Natural killer cell (primary cell): ENCODE data around the gene MAP3K9. TPM values are rescaled to one million over a fixed set of nuclear protein-coding genes. Genes with fewer than 3 reads are reported as not detected.
A peak's percentile ranks its signal among the peaks of the same experiment; 100 is the strongest.

ENCODE experiments used
- ATAC-seq, 3 donors: fragments of 150-1000 bp in 2 of 3; fragments of 200-7000 bp in 1 of 3; cut with Tn5 transposase; 1 replicate in 1 of 3; 2 replicates in 2 of 3; pipeline ENCODE4 v1.10.0; 2021; ENCODE audit warnings: mild to moderate bottlenecking in 2 of 3, moderate library complexity in 2 of 3
- DNase-seq, 2 donors: peaks; one replicate each; pipeline versions ENCODE4 v3.0.0 to v3.0.0-alpha.2; 2013 to 2021; ENCODE audit warnings: mixed read lengths in 1 of 2
- H3K27ac ChIP-seq: one replicate; pipeline ENCODE4 v1.5.1; 2013; ENCODE audit warnings: mild to moderate bottlenecking, low read length
- H3K27me3 ChIP-seq: one replicate; pipeline ENCODE4 v1.6.1; 2013; ENCODE audit warnings: low read length; ENCODE audit not compliant: control insufficient read depth, insufficient read depth
- H3K36me3 ChIP-seq: one replicate; pipeline ENCODE4 v1.6.1; 2013; ENCODE audit warnings: low read length; ENCODE audit not compliant: control insufficient read depth, insufficient read depth
- H3K4me1 ChIP-seq: one replicate; pipeline ENCODE4 v1.6.1; 2013; ENCODE audit warnings: low read length; ENCODE audit not compliant: control insufficient read depth, insufficient read depth
- H3K4me3 ChIP-seq: one replicate; pipeline ENCODE4 v1.5.1; 2013; ENCODE audit warnings: low read length
- H3K9me3 ChIP-seq: one replicate; pipeline ENCODE4 v1.6.1; 2013; ENCODE audit warnings: low read length; ENCODE audit not compliant: control insufficient read depth, insufficient read depth
- H3K27ac Mint-ChIP-seq, 2 donors: one replicate each; pipeline ENCODE4 v1.8.0; 2022; ENCODE audit warnings: mild to moderate bottlenecking in 2 of 2, mixed read lengths in 2 of 2, moderate library complexity in 1 of 2
- H3K27me3 Mint-ChIP-seq, 2 donors: one replicate each; pipeline ENCODE4 v1.8.0; 2022; ENCODE audit warnings: low read depth in 2 of 2, mixed read lengths in 2 of 2
- H3K36me3 Mint-ChIP-seq: one replicate; pipeline ENCODE4 v1.8.0; 2022; ENCODE audit warnings: mixed read lengths
- H3K4me1 Mint-ChIP-seq, 2 donors: one replicate each; pipeline ENCODE4 v1.8.0; 2022; ENCODE audit warnings: mixed read lengths in 2 of 2
- H3K4me3 Mint-ChIP-seq: one replicate; pipeline ENCODE4 v1.8.0; 2022; ENCODE audit warnings: mild to moderate bottlenecking, moderate library complexity, mixed read lengths
- H3K9me3 Mint-ChIP-seq, 2 donors: one replicate each; pipeline ENCODE4 v1.8.0; 2022; ENCODE audit warnings: mixed read lengths in 2 of 2
- WGBS: methylation state at CpG from one replicate; pipeline ENCODE4 v1.1.7; 2013; ENCODE audit warnings: missing lambda C conversion rate; ENCODE audit not compliant: insufficient coverage; 5-methylcytosine and 5-hydroxymethylcytosine counted together
- intact Hi-C: fragments of 100-400 bp; cut with micrococcal nuclease; formaldehyde crosslinking; loops from one replicate; pipeline ENCODE4 v1.14.2; 2022
- total RNA-seq, 4 donors: library from RNA; stranded (reverse); fragments of 120-200 nt in 1 of 4; gene quantifications; one replicate each; pipeline versions ENCODE4 v1.2.3 to v1.2.4, GENCODE V29; 2013 to 2022
- TF ChIP-seq, protein P1 (sequence below): fragments of 200-600 bp; IDR thresholded peaks from one replicate; pipeline ENCODE4 v1.8.0; 2022; ENCODE audit warnings: antibody characterized with exemption

The MAP3K9 gene
- total RNA-seq, 3 donors from 2014 or later (not counting 1 experiment from before 2014, with no cell fraction given), result 3.6 to 7.9 (median 3.8) TPM

- intact Hi-C loops, result no loop called here
- H3K4me1 ChIP-seq, result no peaks in the 10 kb centered on the region
- TF ChIP-seq, protein P1, sequence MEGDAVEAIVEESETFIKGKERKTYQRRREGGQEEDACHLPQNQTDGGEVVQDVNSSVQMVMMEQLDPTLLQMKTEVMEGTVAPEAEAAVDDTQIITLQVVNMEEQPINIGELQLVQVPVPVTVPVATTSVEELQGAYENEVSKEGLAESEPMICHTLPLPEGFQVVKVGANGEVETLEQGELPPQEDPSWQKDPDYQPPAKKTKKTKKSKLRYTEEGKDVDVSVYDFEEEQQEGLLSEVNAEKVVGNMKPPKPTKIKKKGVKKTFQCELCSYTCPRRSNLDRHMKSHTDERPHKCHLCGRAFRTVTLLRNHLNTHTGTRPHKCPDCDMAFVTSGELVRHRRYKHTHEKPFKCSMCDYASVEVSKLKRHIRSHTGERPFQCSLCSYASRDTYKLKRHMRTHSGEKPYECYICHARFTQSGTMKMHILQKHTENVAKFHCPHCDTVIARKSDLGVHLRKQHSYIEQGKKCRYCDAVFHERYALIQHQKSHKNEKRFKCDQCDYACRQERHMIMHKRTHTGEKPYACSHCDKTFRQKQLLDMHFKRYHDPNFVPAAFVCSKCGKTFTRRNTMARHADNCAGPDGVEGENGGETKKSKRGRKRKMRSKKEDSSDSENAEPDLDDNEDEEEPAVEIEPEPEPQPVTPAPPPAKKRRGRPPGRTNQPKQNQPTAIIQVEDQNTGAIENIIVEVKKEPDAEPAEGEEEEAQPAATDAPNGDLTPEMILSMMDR, result no peak
- H3K27me3 Mint-ChIP-seq, result peaks cover 7 to 13% of the 10 kb centered on the region in 2 donors
- H3K4me3 Mint-ChIP-seq, result no peak overlapping the region
- H3K27me3 ChIP-seq, result no peaks in the 10 kb centered on the region
- DNase-seq (no peak), ATAC-seq (no peak)
- no peaks in the 10 kb centered on the region for H3K36me3 ChIP-seq
- H3K4me1 Mint-ChIP-seq, result peaks cover under 1% of the 10 kb centered on the region in 2 donors
- no peaks in the 10 kb centered on the region for H3K36me3 Mint-ChIP-seq
- H3K27ac ChIP-seq, result no peak overlapping the region
- no peak overlapping the region for H3K27ac Mint-ChIP-seq
- no peaks in the 10 kb centered on the region for H3K9me3 Mint-ChIP-seq
- 100% methylated on average over 2 of the region's 3 CpGs for WGBS
- no peaks in the 10 kb centered on the region for H3K9me3 ChIP-seq
- no peak overlapping the region for H3K4me3 ChIP-seq
Observed at GRCh38 chr14:70828188-70828587, 18.9 kb upstream of the MAP3K9 start.

DNA sequence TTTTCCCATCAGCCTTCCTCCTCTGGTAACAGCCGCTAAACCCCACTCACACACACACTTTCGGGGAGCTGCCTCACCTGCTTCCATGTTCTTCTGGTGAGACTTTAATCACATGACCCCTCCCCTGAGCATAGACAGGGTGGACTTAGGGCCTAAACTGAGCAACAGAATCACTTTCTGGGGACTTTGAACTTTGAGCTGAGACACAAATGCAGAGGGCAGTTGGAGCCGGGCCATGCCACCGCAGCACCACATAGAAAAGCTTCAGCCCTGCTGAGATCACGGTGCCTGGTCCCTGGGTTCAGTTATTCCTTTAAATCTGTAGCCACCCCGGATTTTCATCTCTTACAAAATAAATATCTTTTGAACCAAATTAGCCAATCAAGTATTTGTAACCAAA, 18.4 kb upstream of the MAP3K9 start:
- peaks cover 11 to 17% of the 10 kb centered on the region in 2 donors for H3K27me3 Mint-ChIP-seq
- no peak overlapping the region for H3K27ac Mint-ChIP-seq
- ATAC-seq (no peak), DNase-seq (no peak)
- TF ChIP-seq, protein P1, result no peak
- intact Hi-C loops, result no loop called here
- Histone ChIP-seq H3K27ac (no peak overlapping the region), H3K9me3 (no peaks in the 10 kb centered on the region), H3K4me1 (peaks cover 4% of the 10 kb centered on the region), H3K27me3 (peaks cover 4% of the 10 kb centered on the region), H3K4me3 (no peak overlapping the region), H3K36me3 (no peaks in the 10 kb centered on the region)
- H3K36me3 Mint-ChIP-seq, result no peaks in the 10 kb centered on the region
- H3K9me3 Mint-ChIP-seq, result no peaks in the 10 kb centered on the region
- 94% methylated on average over 6 of the region's 6 CpGs for WGBS
- H3K4me3 Mint-ChIP-seq, result no peak overlapping the region
- peaks cover 5% of the 10 kb centered on the region in 2 donors for H3K4me1 Mint-ChIP-seq

- Histone ChIP-seq H3K27ac (no peak overlapping the region), H3K36me3 (no peaks in the 10 kb centered on the region), H3K27me3 (peaks cover 4% of the 10 kb centered on the region), H3K9me3 (no peaks in the 10 kb centered on the region), H3K4me1 (peaks cover 8% of the 10 kb centered on the region), H3K4me3 (no peak overlapping the region)
- H3K27me3 Mint-ChIP-seq, result peaks cover 11 to 18% of the 10 kb centered on the region in 2 donors
- H3K9me3 Mint-ChIP-seq, result no peaks in the 10 kb centered on the region
- no peaks in the 10 kb centered on the region for H3K36me3 Mint-ChIP-seq
- H3K27ac Mint-ChIP-seq, result no peak overlapping the region
- no peak overlapping the region for H3K4me3 Mint-ChIP-seq
- intact Hi-C loops, result no loop called here
- TF ChIP-seq, protein P1, result no peak
- peaks cover 6 to 9% of the 10 kb centered on the region in 2 donors for H3K4me1 Mint-ChIP-seq
- no peak for DNase-seq
- ATAC-seq, result no peak
Observed at GRCh38 chr14:70827347-70827746, 18.0 kb upstream of the MAP3K9 start.

DNA sequence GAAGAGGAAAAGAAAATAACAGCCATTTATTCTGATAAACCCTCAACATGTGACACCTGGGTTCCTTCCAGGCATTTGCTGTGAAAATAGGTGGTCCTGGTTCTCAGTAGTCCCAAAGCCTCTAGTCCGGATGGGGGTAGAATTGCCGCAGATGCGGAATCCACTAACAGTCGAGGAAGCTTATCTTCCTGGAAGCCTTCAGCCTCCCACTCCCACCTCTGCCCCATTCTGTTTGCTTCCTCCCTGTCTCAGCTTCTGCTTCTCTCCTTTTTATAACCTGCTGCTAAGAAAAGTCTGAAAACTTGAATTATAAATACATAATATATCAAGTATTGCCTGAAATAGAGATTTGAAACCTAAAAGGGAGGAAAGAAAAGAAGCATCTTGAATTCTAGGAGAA, 14.0 kb upstream of the MAP3K9 start:
- ATAC-seq (no peak), DNase-seq (no peak)
- Mint-ChIP-seq H3K27ac (no peak overlapping the region), H3K27me3 (peaks cover 17 to 29% of the 10 kb centered on the region in 2 donors), H3K9me3 (no peaks in the 10 kb centered on the region), H3K36me3 (no peaks in the 10 kb centered on the region), H3K4me3 (peak overlapping the region; percentile 91), H3K4me1 (peaks cover 6 to 14% of the 10 kb centered on the region in 2 donors)
- TF ChIP-seq, protein P1, result no peak
- peaks cover 19% of the 10 kb centered on the region for H3K4me1 ChIP-seq
- WGBS, result 82% methylated on average over 4 of the region's 4 CpGs
- H3K4me3 ChIP-seq, result no peak overlapping the region
- H3K27me3 ChIP-seq, result peaks cover 19% of the 10 kb centered on the region
- H3K9me3 ChIP-seq, result no peaks in the 10 kb centered on the region
- intact Hi-C loops, result loop anchor here (5.0 kb wide), 1 partner anchor 64 kb away; no protein-coding TSS in a partner anchor
- H3K36me3 ChIP-seq, result no peaks in the 10 kb centered on the region
- no peak overlapping the region for H3K27ac ChIP-seq
